SK-N-SH treated with all-trans-retinoic acid at 6 μM for 48 hours (cell line): ENCODE measurements around the gene GYG1.

Source experiments
- ATAC-seq: fragments of 200-7000 bp; cut with Tn5 transposase; 3 replicates; pipeline ENCODE4 v1.9.1; 2020; ENCODE audit warnings: mild to moderate bottlenecking, moderate library complexity
- ARNTL ChIP-seq: fragments of 450-650 bp; formaldehyde crosslinking; IDR thresholded peaks from 2 replicates; pipeline ENCODE4 v1.5.0; 2020; ENCODE audit warnings: low read depth, mild to moderate bottlenecking, moderate library complexity, borderline replicate concordance
- BACH2 ChIP-seq: fragments of 250-450 bp; sonication (Bioruptor Pico); IDR thresholded peaks from 2 replicates; pipeline ENCODE4 v1.9.0; 2021; ENCODE audit warnings: mild to moderate bottlenecking, borderline replicate concordance
- CSRNP3 ChIP-seq: fragments of 250-450 bp; sonication (Bioruptor Pico); IDR thresholded peaks from 2 replicates; pipeline ENCODE4 v1.5.1; 2021; ENCODE audit warnings: mild to moderate bottlenecking, moderate library complexity
- ESRRG ChIP-seq: fragments of 250-450 bp; sonication (Bioruptor Pico); IDR thresholded peaks from 2 replicates; pipeline ENCODE4 v1.6.1; 2021; ENCODE audit warnings: mild to moderate bottlenecking
- GLIS3 ChIP-seq: fragments of 250-450 bp; sonication (Bioruptor Pico); IDR thresholded peaks from 2 replicates; pipeline ENCODE4 v1.5.0; 2020; ENCODE audit warnings: mild to moderate bottlenecking, moderate library complexity
- OSR1 ChIP-seq: fragments of 250-450 bp; sonication (Bioruptor Pico); IDR thresholded peaks from 2 replicates; pipeline ENCODE4 v1.8.0; 2022; ENCODE audit warnings: moderate library complexity, mild to moderate bottlenecking, inconsistent platforms
- PATZ1 ChIP-seq: fragments of 250-450 bp; sonication (Bioruptor Pico); IDR thresholded peaks from 2 replicates; pipeline ENCODE4 v1.8.0; 2020; ENCODE audit warnings: mild to moderate bottlenecking, moderate library complexity, borderline replicate concordance
- POU6F1 ChIP-seq: fragments of 250-450 bp; sonication (Bioruptor Pico); IDR thresholded peaks from 2 replicates; pipeline ENCODE4 v1.8.0; 2021; ENCODE audit warnings: low read depth, mild to moderate bottlenecking, moderate library complexity, borderline replicate concordance
- PPARA ChIP-seq: fragments of 250-450 bp; sonication (Bioruptor Pico); IDR thresholded peaks from 2 replicates; pipeline ENCODE4 v1.5.0; 2020; ENCODE audit warnings: mild to moderate bottlenecking, borderline replicate concordance
- RARB ChIP-seq: fragments of 250-450 bp; sonication (Bioruptor Pico); IDR thresholded peaks from 2 replicates; pipeline ENCODE4 v1.8.0; 2021; ENCODE audit warnings: mild to moderate bottlenecking, moderate library complexity
- SNAI2 ChIP-seq: fragments of 250-450 bp; sonication (Bioruptor Pico); IDR thresholded peaks from 2 replicates; pipeline ENCODE4 v1.5.0; 2020; ENCODE audit warnings: mild to moderate bottlenecking, moderate library complexity
- TCF4 ChIP-seq: fragments of 250-450 bp; sonication (Bioruptor Pico); IDR thresholded peaks from 2 replicates; pipeline ENCODE4 v1.8.0; 2021; ENCODE audit warnings: mild to moderate bottlenecking, moderate library complexity, borderline replicate concordance
- TOX ChIP-seq: fragments of 250-450 bp; sonication (Bioruptor Pico); IDR thresholded peaks from 2 replicates; pipeline ENCODE4 v1.8.0; 2021; ENCODE audit warnings: mild to moderate bottlenecking, moderate library complexity, borderline replicate concordance
- ZC3H10 ChIP-seq: fragments of 250-450 bp; sonication (Bioruptor Pico); IDR thresholded peaks from 2 replicates; pipeline ENCODE4 v1.5.1; 2021; ENCODE audit warnings: mild to moderate bottlenecking, moderate library complexity
- ZFP3 ChIP-seq: fragments of 250-450 bp; sonication (Bioruptor Pico); IDR thresholded peaks from 2 replicates; pipeline ENCODE4 v1.5.0; 2020; ENCODE audit warnings: mild to moderate bottlenecking, moderate library complexity
- ZNF565 ChIP-seq: fragments of 450-650 bp; formaldehyde crosslinking; conservative IDR thresholded peaks from 2 replicates; pipeline ENCODE4 v1.5.0; 2020; ENCODE audit warnings: low read depth, mild to moderate bottlenecking, moderate library complexity
- ZNF70 ChIP-seq: fragments of 450-650 bp; formaldehyde crosslinking; IDR thresholded peaks from 2 replicates; pipeline ENCODE4 v1.5.0; 2020; ENCODE audit warnings: mild to moderate bottlenecking, moderate library complexity
- ZNF8 ChIP-seq: fragments of 450-650 bp; formaldehyde crosslinking; IDR thresholded peaks from 2 replicates; pipeline ENCODE4 v1.5.0; 2020; ENCODE audit warnings: mild to moderate bottlenecking, moderate library complexity
- TF ChIP-seq, protein P1 (sequence below): fragments of 250-450 bp; sonication (Bioruptor Pico); IDR thresholded peaks from 2 replicates; pipeline ENCODE4 v1.5.0; 2020; ENCODE audit warnings: mild to moderate bottlenecking, moderate library complexity
- TF ChIP-seq, protein P2 (sequence below): fragments of 250-450 bp; sonication (Bioruptor Pico); IDR thresholded peaks from 2 replicates; pipeline ENCODE4 v1.5.1; 2020; ENCODE audit warnings: low read depth, mild to moderate bottlenecking, moderate library complexity

Gene GYG1

GRCh38 chr3:148997623-148998022, 6.3 kb downstream of the GYG1 start (continued):
- no peak for TF ChIP-seq SNAI2
- TF ChIP-seq, protein P1, sequence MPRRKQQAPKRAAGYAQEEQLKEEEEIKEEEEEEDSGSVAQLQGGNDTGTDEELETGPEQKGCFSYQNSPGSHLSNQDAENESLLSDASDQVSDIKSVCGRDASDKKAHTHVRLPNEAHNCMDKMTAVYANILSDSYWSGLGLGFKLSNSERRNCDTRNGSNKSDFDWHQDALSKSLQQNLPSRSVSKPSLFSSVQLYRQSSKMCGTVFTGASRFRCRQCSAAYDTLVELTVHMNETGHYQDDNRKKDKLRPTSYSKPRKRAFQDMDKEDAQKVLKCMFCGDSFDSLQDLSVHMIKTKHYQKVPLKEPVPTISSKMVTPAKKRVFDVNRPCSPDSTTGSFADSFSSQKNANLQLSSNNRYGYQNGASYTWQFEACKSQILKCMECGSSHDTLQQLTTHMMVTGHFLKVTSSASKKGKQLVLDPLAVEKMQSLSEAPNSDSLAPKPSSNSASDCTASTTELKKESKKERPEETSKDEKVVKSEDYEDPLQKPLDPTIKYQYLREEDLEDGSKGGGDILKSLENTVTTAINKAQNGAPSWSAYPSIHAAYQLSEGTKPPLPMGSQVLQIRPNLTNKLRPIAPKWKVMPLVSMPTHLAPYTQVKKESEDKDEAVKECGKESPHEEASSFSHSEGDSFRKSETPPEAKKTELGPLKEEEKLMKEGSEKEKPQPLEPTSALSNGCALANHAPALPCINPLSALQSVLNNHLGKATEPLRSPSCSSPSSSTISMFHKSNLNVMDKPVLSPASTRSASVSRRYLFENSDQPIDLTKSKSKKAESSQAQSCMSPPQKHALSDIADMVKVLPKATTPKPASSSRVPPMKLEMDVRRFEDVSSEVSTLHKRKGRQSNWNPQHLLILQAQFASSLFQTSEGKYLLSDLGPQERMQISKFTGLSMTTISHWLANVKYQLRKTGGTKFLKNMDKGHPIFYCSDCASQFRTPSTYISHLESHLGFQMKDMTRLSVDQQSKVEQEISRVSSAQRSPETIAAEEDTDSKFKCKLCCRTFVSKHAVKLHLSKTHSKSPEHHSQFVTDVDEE (CRISPR knock-in tag): no peak
- TF ChIP-seq PPARA: no peak
- no peak for TF ChIP-seq ZFP3
- no peak for TF ChIP-seq TOX (CRISPR knock-in tag)
- TF ChIP-seq, all 23 proteins: peak for 0

DNA sequence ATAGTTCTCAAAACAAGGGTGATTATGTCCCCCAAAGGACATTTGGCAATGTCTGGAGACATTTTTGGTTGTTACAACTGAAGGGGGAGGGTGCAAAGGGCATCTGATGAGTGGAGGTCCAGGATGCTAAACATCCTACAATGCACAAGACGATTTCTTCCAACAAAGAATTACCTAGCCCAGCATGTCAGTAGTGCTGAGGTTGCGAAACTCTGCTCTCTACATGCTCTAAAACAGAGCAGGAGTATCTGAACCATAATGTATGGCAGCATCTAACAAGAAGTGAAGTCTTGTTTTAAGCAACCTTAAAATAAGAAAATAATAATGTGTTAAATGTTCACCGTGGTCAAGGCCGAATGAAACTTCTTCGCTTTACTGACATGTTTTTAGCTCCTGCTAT, 7.0 kb downstream of the GYG1 start:
- no peak for TF ChIP-seq ZNF8 (CRISPR knock-in tag)
- no peak for TF ChIP-seq OSR1 (CRISPR knock-in tag)
- no peak for TF ChIP-seq ZC3H10 (CRISPR knock-in tag)
- TF ChIP-seq ZNF70 (CRISPR knock-in tag): no peak
- TF ChIP-seq TCF4 (CRISPR knock-in tag): no peak
- no peak for TF ChIP-seq ZFP3
- TF ChIP-seq, protein P1 (CRISPR knock-in tag): no peak
- no peak for TF ChIP-seq PATZ1 (CRISPR knock-in tag)
- ATAC-seq: no peak

DNA sequence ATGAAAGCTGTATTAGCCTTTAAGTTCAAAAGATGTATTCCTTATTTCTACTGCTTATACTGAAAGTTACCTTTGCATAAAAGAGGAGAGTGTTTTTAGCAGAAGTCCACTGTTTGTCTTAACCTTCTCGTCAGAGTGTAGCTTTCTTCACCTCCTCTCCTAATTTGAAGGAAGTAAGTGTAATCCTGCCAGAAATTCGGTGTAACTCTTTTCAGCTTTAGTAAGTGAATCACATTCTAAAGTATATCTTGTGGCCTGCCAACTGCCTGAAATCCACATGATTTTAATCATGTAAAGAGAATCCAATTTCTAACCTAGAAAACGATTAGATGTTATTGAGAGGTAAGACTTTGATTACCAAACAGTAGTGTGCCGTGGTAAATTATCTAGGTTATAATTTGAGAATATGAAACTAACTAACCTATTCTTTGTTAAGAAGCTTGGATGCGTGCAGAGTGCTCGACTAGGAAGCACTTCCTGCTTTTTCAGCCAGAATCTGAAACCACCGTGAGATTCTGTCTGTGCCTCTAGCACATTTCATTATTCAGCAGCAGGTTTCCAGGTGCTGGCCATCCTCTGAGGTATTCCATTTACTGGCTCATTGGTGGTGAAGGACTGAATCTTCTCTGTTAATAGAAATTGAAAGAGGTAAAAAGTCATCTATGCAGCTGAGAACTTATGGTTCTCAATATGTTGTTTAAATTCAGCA, 7.5 kb downstream of the GYG1 start:
- no peak for ATAC-seq

More for the DNA sequence above, 7.5 kb downstream of the GYG1 start:
- TF ChIP-seq ZNF70 (CRISPR knock-in tag) (no peak), GLIS3 (CRISPR knock-in tag) (no peak), ESRRG (CRISPR knock-in tag) (no peak), RARB (CRISPR knock-in tag) (no peak), CSRNP3 (CRISPR knock-in tag) (no peak), POU6F1 (CRISPR knock-in tag) (no peak), ZNF565 (CRISPR knock-in tag) (no peak), ARNTL (no peak), OSR1 (CRISPR knock-in tag) (no peak), SNAI2 (no peak), ZC3H10 (CRISPR knock-in tag) (no peak), ZFP3 (no peak), BACH2 (no peak), ZNF8 (CRISPR knock-in tag) (no peak)
- TF ChIP-seq, protein P1 (CRISPR knock-in tag): no peak
- TF ChIP-seq, protein P2, sequence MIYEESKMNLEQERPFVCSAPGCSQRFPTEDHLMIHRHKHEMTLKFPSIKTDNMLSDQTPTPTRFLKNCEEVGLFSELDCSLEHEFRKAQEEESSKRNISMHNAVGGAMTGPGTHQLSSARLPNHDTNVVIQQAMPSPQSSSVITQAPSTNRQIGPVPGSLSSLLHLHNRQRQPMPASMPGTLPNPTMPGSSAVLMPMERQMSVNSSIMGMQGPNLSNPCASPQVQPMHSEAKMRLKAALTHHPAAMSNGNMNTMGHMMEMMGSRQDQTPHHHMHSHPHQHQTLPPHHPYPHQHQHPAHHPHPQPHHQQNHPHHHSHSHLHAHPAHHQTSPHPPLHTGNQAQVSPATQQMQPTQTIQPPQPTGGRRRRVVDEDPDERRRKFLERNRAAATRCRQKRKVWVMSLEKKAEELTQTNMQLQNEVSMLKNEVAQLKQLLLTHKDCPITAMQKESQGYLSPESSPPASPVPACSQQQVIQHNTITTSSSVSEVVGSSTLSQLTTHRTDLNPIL (CRISPR knock-in tag): no peak
